ENCODE data around the gene PKIG.
"Not testable (repeated sequence)": the region's sequence is repeated elsewhere in the genome, so short reads cannot be mapped to it uniquely, and the experiment has no call there.

PKIG gene

DNA sequence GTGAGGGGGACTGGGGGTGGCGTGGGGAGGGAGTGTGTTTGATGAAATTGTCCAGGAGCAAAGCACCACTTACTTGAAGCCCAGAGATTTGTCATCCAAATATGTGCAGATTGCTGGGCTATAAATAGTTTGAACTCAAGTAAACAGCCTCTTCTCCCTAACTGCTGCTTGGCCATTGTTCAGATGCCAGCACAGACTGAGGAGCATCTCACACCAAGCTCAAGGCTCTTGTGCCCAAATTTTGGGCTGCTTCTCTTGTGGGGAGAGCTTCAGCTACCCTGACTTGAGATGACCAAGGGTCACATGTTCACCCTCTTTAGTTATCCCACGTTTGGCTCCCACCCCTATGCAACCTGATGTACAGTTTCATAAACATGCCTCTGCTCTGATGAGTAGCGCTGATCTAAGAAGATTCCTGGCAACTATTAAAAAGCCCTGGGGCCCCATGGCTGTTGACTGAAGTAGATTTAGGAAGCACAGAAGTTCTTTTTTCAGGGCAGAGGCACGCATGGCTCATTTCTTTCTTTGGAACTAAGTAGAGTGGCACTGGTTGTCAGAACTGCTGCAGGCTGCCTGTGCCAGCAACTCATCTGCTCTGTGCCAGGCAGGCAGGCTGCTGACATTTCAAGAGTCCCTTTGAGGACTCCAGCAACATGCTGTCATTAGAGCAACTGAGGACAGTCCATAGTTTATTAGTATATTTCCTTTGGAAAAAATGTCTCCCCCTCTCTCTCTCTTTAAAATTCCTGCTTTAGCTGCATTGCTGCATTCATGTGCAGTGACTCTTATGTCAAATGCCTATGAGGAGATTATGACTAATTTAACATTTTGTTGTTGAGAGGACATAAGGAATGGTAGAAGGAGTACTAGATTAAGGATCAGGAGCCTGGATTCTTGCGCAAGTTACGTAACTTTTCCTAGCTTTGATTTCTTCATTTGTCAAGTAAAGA is 9.6 kb upstream of the PKIG start:
- no peak for DNase-seq

- DNase-seq = no peak
Measured at GRCh38 chr20:44573501-44573869, 8.9 kb upstream of the PKIG start.

- no peak for DNase-seq
Measured at GRCh38 chr20:44574372-44574771, 8.0 kb upstream of the PKIG start.

GRCh38 chr20:44576297-44576696 is 6.1 kb upstream of the PKIG start:
- DNase-seq = no peak

DNA sequence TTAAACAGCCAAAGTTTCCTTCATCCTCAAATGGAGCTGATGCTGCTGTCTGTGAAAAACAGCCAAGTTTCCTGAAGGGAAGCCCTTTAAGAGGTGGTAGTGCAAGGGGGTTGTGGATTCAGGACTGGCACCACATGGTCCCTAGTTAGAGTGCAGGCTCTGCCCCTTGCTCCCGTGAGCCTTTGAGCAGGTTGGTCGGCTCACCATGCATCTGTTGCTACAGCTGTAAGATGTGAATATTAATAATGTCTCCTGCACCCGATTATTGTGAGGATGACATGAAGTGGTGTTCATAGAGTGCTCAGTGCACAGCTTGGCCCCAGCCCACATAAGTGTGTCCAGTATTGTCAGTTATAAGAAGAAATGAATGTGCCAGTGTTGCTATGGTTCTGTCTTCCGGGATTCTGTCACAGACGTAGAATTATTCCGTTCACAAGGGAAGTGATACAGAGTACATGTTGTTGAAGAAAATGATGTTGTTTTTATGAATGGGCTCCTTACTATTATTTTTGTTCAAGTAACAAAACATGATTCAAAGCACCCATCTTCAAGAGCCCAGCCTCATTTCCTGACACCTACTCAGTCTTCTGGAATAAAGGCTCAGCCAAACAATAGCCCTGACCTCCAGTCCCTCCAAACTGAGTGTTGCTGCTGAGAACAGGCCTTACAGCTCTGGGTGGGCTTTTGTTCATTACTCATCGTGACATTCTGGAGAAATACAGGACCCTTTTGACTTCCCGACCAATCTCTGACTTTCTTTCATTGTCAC is 2.9 kb upstream of the PKIG start:
- no peak for DNase-seq

DNA sequence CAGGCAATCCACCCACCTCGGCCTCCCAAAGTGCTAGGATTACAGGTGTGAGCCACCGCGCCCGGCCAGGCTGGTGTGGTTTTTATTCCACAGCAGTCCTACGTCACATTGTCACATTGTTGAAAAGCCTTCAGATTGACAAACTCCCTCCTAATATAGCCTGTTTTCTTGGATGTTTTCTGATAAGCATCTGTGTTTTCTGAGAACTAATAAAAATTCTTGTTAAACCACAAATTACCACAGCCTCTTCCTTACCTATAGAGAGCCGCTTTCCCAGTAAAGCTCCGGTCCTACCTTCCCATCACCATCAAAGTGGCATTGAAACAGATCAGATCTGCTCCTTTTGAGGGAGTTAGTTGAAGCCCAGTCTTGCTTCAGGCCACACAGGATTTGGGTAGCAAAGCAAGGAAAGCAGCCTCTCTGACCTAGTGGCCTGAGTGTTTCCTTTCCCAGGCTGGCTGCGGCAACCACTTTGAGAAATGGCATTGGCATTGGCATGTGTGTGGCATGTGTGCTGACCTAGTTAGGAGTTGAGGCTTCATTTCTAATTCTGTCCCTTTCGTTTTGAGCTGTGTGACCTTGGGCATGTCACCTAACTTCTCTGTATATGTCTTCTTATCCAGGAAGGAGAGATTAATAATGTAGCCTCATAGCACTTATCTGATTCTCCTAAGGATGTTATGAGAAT is 1.7 kb upstream of the PKIG start:
- DNase-seq = no peak

- no peak for DNase-seq
Measured at GRCh38 chr20:44581515-44581914, 864 bp upstream of the PKIG start.

- DNase-seq = no peak
Measured at GRCh38 chr20:44583157-44583556, 778 bp downstream of the PKIG start.

DNA sequence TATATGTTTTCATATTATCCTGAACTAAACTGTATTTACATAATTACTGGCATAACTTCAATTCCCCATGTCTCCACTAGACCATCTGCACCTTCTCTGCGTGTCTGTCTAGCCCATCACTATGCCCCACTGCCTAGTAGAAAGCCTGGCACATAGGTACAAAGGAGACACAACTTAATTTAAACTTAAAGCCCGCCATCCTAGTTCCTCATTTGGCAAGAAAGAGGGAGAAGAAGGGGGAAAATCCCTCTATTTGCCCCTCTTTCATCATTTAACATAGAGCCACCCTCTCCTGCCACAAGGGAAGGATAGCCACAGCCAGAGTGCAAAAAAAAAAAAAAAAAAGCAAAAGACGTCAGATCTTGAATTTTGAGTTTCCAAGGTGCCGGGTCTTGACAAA is 1.8 kb downstream of the PKIG start:
- DNase-seq = no peak

DNA sequence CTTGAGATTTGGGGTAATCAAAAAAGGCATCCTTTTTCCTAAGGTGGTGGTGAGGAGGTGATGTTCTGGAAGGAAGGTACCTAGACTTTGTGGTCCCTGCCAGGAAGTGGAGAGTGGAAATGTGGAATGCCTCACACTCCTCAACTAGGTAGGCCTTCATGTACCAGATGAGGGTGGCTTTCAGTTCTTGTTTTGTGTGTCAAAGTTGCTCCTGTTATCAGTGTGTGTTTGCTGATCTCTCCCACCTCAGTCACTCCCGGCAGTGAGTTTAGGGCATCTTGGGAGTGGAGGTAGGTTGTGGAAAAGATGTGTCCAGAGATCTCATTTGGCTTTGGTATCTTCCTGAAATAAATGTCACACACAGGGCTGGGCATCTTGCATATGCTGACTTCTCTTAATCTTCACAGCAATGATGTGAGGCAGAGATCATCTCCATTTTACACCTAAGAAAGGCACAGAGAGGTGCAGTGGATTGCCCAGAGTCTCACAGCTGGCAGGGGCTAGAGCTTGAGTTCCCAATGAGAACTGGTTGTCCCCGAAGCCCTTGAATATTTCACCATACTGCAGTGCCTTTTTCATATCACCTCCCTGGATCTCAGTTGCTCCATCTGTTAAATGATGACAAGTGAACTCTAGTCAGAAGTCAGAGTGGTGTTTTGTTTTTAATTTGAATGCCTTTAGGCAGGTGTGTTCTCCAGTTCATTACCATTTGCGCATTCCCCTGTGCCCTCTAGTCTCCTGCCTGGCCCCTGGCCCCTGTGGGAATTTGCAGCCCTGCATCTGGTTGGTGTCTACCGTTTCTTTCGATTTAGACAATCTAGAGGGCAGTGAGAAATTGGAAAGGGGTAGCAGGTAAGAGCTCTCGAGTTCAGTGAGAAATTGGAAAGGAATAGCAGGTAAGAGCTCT is 2.9 kb downstream of the PKIG start:
- DNase-seq = no peak

GRCh38 chr20:44586289-44586911 is 4.0 kb downstream of the PKIG start:
- no peak for DNase-seq

GRCh38 chr20:44587035-44587980 is 4.9 kb downstream of the PKIG start:
- DNase-seq = no peak

GRCh38 chr20:44588321-44588720 is 5.9 kb downstream of the PKIG start:
- not testable (repeated sequence) for DNase-seq

DNA sequence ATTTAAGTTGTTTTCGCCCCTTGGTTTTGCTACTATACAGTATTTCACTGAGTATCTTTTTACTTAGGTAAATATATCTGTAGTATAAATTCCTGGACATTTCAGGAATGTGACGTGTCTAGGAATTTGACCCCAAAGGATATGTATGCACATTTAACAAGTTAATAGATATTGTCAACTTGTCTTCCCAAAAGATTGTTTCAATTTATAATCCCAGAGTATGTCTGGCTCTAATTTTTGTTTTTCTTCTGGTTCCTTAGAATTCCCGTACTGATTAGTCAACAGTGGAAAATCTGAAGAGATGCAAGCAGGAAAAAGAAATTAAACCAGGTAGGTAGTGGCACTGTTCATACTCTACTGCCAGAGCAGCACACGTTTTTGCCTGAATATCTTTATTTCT is 7.2 kb downstream of the PKIG start:
- no peak for DNase-seq

DNA sequence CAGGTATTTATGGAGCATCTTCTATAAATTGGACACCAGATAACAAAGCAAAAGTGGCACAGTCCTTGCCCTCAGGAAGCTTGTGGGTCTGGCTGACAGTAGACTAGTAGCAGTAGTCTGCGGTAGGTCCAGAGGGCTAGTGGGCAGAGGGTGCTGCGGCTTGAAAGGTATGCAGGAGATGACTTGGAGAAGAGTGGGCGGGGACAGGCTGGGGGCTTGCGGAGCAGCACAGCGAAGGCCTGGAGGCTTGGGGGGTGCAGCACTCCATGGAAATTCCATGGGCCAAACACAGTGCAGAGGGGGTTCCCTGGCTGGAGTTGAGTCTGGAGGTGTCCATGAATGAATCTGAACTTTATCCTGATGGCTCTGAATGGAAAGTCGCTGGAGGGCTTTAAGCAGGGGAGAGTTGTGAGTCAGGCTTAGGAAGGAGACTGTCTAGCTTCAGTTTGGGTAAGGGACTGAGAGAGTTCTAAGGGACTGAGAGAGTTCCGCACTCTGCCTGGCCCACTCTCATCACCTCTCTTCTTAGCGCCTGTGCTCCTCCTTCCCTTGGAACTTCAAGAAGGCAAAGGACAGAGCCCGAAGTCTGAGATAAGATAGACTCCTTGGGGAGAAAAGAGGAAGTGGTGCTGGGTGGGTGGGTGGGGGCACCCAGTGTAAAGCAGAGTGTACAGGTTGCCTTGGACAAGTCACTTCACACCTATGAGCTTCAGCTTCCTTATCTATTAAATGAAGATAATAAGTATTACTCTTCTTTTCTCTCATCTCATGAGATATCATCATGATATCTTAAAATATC is 8.8 kb downstream of the PKIG start:
- no peak for DNase-seq

GRCh38 chr20:44592366-44592765 is 10.0 kb downstream of the PKIG start:
- no peak for DNase-seq

DNA sequence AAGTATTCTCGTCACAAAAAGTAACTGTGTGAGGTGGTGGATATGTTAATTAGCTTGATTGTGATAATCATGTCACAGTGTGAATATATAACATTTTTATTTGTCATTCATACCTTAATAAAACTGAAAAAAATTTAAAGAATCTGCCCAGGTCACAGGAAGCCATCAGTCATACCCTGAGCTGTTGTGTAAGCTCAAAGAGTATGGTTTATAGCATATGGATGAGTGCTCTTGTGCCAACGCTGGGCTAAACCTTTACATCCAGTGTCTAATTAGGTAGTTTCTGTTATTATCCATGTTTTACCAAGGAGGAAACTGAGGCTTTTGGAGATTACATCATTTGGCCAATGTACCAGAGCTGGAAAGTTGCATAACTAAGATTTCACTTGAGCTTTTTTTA is 11.4 kb downstream of the PKIG start:
- no peak for DNase-seq

GRCh38 chr20:44594730-44595129 is 12.4 kb downstream of the PKIG start:
- DNase-seq = no peak

DNA sequence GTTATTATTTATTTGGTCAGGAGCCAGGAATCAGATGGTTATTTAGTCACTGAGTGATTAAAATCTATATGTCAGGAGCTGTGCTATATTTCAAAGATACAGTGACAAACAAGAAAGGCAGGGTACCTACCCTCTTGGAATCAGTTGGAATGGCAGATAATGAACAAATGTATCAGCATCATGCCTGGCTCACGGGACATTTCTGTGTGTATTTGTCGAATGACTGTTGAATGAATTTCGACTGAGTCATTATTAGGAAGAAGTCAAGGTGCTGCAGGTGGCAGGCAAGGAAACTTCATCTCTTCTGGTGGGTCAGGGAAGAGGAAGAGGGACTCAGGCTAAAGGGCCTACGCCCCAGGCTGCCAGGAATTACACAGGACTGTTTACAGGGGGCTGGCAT is 13.6 kb downstream of the PKIG start:
- DNase-seq = no peak

DNA sequence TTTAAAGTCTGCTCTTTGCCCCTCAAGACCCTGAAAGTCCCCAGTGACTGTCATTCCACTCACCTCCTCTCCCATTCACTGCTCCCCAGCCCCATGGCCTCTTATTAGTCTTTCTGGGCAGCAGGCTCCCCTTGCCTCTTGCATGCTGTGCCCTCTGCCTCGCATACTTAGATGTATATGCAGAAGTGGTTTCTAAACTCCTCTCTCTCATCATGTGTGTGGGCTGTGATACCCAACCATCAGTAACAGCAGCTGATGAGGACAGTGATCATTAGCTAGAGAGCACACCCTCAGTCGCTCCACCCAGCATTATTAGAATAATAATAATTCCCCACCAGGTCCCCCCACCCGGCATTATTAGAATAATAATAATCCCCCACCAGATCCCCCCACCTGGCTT is 14.5 kb downstream of the PKIG start:
- no peak for DNase-seq

All from NCI-H510A (cell line).